A549 (cell line): ENCODE data around the gene ARVCF.

Experiments
- CEBPB ChIP-seq, 2 experiments: fragments of >200 bp in 1 of 2; sonication (Bioruptor Twin) in 1 of 2; formaldehyde crosslinking in 1 of 2; IDR thresholded peaks; 2 replicates each; pipeline ENCODE4 v1.6.1; 2012 to 2016
- HDAC2 ChIP-seq: fragments of 200-600 bp; sonication (generic); IDR thresholded peaks from 2 replicates; pipeline ENCODE4 v1.6.1; 2016
- JUN ChIP-seq, 2 experiments: fragments of >200 bp; sonication (Bioruptor Twin); formaldehyde crosslinking; IDR thresholded peaks; 2 replicates in 1 of 2; 3 replicates in 1 of 2; pipeline ENCODE4 v1.6.1; 2016 to 2017
- JUNB ChIP-seq: fragments of >200 bp; sonication (Bioruptor Twin); formaldehyde crosslinking; IDR thresholded peaks from 2 replicates; pipeline ENCODE4 v1.6.1; 2016
- MAZ ChIP-seq: fragments of 150-350 bp; IDR thresholded peaks from 2 replicates; pipeline ENCODE4 v1.6.1; 2014; ENCODE audit warnings: antibody characterized with exemption, low read depth, low read length, borderline replicate concordance
- MYC ChIP-seq: IDR thresholded peaks from 2 replicates; pipeline ENCODE4 v1.6.1; 2012; ENCODE audit warnings: mild to moderate bottlenecking, inconsistent platforms, low read length, improper control_type of control experiment, borderline replicate concordance
- PHF8 ChIP-seq: fragments of 200-600 bp; sonication (generic); IDR thresholded peaks from 2 replicates; pipeline ENCODE4 v1.6.1; 2016; ENCODE audit warnings: low read depth, mild to moderate bottlenecking, antibody characterized with exemption, moderate library complexity, borderline replicate concordance
- POLR2A ChIP-seq: IDR thresholded peaks from 2 replicates; pipeline ENCODE4 v1.6.1; 2012; ENCODE audit warnings: mild to moderate bottlenecking, low read length
- RAD21 ChIP-seq, 2 experiments: fragments of >200 bp in 1 of 2; sonication (Bioruptor Twin) in 1 of 2; formaldehyde crosslinking in 1 of 2; IDR thresholded peaks in 1 of 2; conservative IDR thresholded peaks in 1 of 2; 2 replicates in 1 of 2; 3 replicates in 1 of 2; pipeline ENCODE4 v1.6.1; 2012 to 2018; ENCODE audit warnings: inconsistent platforms in 1 of 2
- RNF2 ChIP-seq: fragments of 200-600 bp; sonication (generic); IDR thresholded peaks from 2 replicates; pipeline ENCODE4 v1.6.1; 2016; ENCODE audit warnings: low read depth, mild to moderate bottlenecking, antibody characterized with exemption, moderate library complexity, borderline replicate concordance
- TF ChIP-seq, protein P1 (sequence below): fragments of >200 bp; sonication (Bioruptor Twin); formaldehyde crosslinking; IDR thresholded peaks from 3 replicates; pipeline ENCODE4 v1.5.1; 2016

DNA sequence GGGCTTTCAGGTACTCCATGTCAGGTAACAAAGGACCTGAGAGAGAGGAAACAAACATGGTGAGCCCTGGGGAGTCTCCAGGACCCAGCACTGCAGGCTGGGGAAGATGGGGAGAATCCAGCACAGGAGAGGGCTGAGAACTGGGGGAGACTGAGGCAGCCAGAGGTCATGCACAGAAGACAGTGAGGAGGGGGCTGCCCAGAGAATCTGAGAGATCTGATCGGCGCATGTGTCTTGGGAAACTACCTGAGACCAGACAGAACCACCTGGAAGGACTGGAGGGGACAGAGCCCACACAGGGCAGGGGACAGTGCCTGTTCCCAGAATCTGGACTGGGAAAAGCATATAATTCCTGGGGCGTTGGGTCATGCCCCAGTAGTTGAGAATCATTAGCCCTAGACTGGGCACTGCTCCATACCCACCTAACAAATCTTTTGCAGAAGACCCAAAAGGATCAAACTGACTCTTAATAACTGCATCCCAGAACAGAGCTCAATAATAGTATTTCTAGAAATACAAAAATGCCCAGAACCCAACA, 95.0 kb downstream of the ARVCF start:
- no peak for TF ChIP-seq RNF2
- TF ChIP-seq JUN (IDR thresholded peaks at IDR 0.05): no peak
- TF ChIP-seq POLR2A: no peak
- no peak for TF ChIP-seq PHF8
- no peak for TF ChIP-seq MAZ
- TF ChIP-seq, protein P1, sequence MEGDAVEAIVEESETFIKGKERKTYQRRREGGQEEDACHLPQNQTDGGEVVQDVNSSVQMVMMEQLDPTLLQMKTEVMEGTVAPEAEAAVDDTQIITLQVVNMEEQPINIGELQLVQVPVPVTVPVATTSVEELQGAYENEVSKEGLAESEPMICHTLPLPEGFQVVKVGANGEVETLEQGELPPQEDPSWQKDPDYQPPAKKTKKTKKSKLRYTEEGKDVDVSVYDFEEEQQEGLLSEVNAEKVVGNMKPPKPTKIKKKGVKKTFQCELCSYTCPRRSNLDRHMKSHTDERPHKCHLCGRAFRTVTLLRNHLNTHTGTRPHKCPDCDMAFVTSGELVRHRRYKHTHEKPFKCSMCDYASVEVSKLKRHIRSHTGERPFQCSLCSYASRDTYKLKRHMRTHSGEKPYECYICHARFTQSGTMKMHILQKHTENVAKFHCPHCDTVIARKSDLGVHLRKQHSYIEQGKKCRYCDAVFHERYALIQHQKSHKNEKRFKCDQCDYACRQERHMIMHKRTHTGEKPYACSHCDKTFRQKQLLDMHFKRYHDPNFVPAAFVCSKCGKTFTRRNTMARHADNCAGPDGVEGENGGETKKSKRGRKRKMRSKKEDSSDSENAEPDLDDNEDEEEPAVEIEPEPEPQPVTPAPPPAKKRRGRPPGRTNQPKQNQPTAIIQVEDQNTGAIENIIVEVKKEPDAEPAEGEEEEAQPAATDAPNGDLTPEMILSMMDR: no peak
- TF ChIP-seq JUNB: no peak
- no peak for TF ChIP-seq RAD21 (conservative IDR thresholded peaks at IDR 0.05 in 1 of 2, IDR thresholded peaks at IDR 0.05 in 1 of 2)
- TF ChIP-seq CEBPB (IDR thresholded peaks at IDR 0.05): no peak
- TF ChIP-seq HDAC2: no peak
- TF ChIP-seq MYC: no peak
